GM18861 (cell line): ENCODE measurements around the gene BMP8B.
"Not testable (repeated sequence)": the region's sequence is repeated elsewhere in the genome, so short reads cannot be mapped to it uniquely, and the experiment has no call there.

ENCODE experiments used
- ATAC-seq: cut with Tn5 transposase; IDR thresholded peaks from one replicate; pipeline ENCODE4 v1.9.1; 2021; ENCODE audit not compliant: unreplicated experiment

BMP8B gene

DNA sequence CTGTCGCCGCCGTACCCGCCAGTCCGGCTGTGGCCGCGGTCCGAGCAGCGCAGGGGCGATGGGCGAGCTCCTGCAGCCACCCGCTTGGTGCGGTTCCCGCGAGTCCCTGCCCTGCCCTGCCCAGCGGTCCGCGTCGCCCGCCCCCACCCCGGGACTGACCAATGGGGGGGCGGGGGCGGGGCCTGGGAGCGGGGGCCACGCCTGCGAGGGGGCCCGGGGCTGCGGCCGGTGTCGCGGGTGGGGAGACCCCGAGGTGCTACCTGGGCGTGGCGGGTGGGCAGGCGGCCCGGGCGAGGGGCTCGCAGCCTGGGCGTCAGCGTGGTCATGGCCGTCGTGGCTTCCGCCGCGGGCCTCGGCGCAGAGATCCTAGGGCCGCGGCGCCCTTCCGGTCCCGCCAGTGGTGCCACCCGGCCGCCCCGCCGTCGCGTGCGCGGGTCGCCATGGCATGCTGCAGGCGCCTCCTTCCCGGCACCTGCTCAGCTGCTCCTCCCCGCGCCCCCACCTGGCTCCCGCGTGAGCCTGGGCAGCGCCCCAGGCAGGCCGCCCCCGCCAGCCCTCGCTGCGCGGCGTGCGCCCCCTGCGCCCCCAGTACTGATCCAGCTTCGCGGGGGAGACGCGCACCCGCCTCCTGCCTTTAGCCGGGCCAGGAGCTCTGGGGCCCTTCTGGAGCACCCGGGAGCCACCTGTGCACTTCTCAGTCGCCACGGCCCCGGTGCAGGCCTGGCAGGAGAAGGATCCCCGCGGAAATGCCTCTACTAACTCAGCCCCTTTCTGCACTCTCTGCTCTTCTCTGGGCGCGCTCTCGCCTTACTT, at the start of gene BMP8B:
Gene BMP8B, minus strand, starts transcription at position 108 of the 813 bp plus-strand sequence. CDS start 380 bp downstream, outside the sequence.
- ATAC-seq: no peak

GRCh38 chr1:39836595-39837110, 48.0 kb upstream of the BMP8B start:
- ATAC-seq: no peak

DNA sequence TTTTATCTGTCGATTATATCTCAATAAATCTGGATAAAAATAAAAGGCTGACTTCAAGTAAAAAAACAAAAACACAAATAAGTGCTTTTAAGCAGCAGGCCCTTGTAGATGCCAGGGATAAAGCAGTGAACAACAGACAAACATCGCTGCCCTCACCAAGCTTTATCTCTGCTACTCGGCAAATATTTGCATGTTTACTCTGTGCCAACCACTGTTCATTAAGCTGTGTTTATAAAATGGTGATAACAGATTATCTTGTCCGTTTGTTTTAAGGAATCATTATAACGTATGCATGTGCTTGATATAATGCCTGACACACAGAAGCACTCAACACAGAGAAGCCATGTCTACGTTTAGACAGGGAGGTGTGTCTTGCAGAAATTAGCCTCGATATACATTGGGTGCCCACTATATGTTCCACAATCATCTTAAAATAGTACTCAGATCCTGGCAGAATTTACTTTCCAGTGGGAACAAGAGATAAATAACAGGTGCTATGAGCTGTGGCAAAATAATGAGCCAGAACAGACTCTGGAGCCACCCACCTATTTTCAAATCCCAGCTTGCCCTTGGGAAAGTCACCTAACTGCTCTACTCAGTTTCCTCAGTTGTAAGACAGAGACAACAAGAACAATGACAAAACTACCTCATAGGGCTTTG, 47.4 kb upstream of the BMP8B start:
- ATAC-seq: no peak

- no peak for ATAC-seq
Measured at GRCh38 chr1:39835110-39835509, 46.4 kb upstream of the BMP8B start.

- no peak for ATAC-seq
Measured at GRCh38 chr1:39833621-39834385, 45.1 kb upstream of the BMP8B start.

- no peak for ATAC-seq
Measured at GRCh38 chr1:39833121-39833520, 44.5 kb upstream of the BMP8B start.

- no peak for ATAC-seq
Measured at GRCh38 chr1:39832294-39832693, 43.6 kb upstream of the BMP8B start.

DNA sequence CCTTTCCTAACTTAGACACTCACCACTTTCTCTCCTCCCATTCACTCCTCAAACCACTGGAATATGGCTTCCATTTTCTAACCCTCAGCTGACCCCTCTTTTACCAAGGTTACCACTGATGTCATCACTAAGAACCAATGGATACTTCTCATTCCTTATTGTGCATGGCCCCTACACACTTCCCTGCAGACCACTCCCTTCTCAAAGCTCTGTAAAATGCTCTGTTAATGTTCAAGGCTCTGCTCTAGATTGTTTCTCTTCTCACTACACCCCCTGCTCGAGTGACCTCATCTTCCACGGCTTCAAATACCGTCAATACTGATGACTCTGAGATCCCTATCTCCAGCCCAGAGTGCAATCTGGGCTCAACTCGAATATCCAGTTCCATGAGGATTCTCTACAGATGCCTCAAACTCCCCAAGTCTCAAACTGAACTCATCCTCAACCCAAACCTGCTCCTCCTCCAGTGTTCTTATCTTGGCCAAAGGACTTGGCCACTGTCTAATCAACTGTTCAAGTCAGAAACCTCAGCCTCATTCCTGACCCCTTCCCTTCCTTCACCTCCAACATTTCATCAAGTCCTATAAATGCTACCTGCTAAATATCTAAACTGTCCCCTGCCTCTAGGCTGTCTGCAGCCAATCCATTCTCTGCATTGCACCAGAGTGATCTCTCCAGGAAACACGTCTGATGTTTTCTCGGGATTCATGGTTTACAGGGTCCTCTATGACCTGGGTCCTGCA, 41.3 kb upstream of the BMP8B start:
- ATAC-seq: no peak

DNA sequence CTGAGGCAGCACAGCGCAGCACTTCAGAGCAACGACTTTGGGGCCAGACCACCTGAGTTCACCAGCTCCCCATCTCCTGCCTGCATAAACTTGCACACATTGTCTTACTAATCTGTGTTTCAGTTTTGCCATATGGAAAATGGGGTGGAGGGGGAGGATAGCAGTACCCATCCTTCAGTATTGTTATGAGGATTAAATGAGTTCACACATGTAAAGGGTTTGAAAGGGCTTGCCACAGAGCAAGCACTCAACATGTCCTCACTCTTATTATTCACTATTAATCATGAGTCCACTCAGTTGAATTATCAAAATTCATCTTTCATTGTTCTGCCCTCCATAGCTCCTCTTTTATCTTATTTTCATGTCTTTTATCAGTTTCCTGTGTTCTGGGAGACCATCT, 40.1 kb upstream of the BMP8B start:
- ATAC-seq: no peak

DNA sequence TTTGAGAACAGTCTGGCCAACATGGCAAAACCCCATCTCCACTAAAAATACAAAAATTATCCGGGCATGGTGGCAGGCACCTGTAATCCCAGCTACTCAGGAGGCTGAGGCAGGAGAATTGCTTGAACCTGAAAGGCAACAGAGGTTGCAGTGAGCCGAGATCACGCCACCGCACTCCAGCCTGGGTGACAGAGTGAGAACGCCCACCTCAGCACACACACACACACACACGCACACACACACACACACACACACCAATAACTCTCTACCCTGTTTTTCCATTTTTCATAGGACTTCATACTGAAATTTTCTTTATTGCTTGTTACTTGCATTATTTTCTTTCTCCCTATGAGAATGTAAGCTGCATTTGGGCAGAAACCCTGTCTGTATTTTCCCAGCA, 39.6 kb upstream of the BMP8B start:
- ATAC-seq: not testable (repeated sequence)

GRCh38 chr1:39827201-39827600, 38.5 kb upstream of the BMP8B start:
- no peak for ATAC-seq

DNA sequence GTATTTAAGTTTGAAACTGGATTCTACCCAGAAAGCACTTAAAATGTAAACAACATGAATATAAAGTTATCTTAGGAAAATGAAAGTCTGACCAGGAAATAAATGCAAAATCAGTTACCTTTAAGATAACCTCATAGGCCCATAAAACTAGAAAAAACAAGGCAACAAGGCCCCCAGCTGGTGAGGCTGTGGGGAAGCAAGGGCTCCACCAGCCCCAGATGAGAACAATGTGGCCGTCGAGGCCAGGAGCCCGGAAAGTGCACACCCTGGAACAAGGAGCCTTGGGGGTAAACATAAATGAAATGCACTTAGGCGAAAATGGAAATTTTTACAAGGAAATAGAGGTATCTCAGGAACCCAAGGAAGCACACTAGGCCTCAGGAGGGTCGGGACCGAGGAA, 37.9 kb upstream of the BMP8B start:
- no peak for ATAC-seq

DNA sequence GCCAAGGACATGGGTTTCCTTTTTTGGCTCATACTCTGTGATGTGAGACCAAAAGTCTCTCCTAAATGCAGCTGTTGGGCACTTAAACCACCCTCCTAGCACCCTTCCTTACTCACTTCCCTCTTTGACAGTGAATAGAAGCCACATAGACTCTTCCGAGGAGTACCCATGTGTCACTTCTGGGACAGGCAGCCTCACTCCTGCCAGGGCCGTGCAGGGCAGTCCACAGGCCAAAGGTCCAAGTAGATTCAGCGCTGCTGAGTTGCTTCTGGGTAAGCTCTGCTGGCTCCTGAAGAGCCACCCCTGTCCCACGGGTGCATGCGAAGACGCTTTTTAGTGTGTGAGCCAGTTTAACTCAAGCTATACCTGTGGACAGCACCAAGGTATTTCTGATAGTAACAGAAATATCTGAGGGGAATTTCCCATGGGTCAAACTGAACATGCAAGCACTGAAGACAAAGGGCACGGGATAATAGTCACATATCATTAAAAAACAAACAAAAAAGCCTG, 36.8 kb upstream of the BMP8B start:
- no peak for ATAC-seq

DNA sequence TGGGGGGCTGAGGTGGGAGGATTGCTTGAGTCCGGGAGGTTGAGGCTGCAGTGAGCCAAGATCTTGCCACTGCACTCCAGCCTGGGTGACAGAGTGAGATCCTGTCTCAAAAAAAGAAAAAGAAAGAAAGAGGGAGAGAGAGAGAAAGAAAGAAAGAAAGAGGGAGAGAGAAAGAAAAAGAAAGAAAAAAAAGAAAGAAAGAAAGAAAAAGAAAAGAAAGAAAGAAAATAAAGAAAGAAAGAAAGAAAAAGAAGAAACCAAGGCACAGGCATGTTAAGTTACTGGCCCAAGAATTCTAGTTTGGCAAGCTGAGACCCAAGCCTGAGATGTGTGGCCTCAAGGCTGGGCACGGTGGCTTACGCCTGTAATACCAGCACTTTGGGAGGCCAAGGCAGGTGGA, 34.8 kb upstream of the BMP8B start:
- ATAC-seq: not testable (repeated sequence)

GRCh38 chr1:39822146-39822545, 33.5 kb upstream of the BMP8B start:
- no peak for ATAC-seq

DNA sequence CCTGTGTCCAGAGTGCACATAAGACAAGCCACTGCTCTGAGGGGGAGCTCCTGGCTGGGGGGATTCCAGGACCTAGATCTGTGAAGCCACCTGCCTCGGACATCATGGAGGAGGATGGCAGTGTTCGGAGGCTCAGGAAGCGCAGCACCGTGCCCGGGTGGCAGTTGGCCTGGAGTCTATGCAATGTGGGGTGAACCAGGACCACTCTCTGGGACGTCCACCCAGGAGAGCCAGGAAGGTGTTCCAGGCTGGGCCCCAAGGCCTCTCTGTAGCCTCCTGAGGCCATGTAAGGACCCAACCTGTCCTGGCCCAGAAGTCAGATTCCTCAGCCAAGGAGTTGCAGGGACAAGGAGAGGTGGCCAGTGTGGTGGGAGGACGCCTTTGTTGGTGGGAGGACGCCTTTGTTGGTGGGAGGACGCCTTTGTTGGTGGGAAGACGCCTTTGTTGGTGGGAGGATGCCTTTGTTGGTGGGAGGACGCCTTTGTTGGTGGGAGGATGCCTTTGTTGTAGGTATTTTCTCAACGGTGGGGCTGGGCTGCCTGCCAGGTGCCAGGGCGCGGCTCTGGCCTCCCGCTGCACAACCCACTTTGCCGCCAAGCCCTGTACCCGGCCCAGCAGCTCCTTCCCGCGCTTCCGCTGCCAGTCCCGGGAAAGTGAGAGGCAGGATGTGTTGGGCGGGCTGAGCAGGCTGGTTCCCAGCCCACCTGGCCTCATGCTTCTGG, 30.6 kb upstream of the BMP8B start:
- no peak for ATAC-seq

- no peak for ATAC-seq
Measured at GRCh38 chr1:39818482-39818881, 29.8 kb upstream of the BMP8B start.

GRCh38 chr1:39817091-39817932, 28.6 kb upstream of the BMP8B start:
- peak; percentile 80 for ATAC-seq
